ENCODE measurements around the gene HOTAIR.

HOTAIR gene

GRCh38 chr12:54010972-54011664, 36.4 kb upstream of the HOTAIR start:
- DNase-seq: no peak

- no peak for DNase-seq
Measured at GRCh38 chr12:54010053-54010971, 35.6 kb upstream of the HOTAIR start.

- no peak for DNase-seq
Measured at GRCh38 chr12:54009171-54010052, 34.7 kb upstream of the HOTAIR start.

- no peak for DNase-seq
Measured at GRCh38 chr12:54008260-54008552, 33.5 kb upstream of the HOTAIR start.

- DNase-seq: no peak
Measured at GRCh38 chr12:54007538-54008259, 32.9 kb upstream of the HOTAIR start.

- DNase-seq: no peak
Measured at GRCh38 chr12:54006559-54007220, 31.9 kb upstream of the HOTAIR start.

- peak; percentile 61 to 84 for DNase-seq
Measured at GRCh38 chr12:54005853-54006558, 31.3 kb upstream of the HOTAIR start.

- no peak for DNase-seq
Measured at GRCh38 chr12:54005531-54005852, 30.7 kb upstream of the HOTAIR start.

- no peak for DNase-seq
Measured at GRCh38 chr12:54004841-54005530, 30.2 kb upstream of the HOTAIR start.

- no peak for DNase-seq
Measured at GRCh38 chr12:54004063-54004840, 29.5 kb upstream of the HOTAIR start.

GRCh38 chr12:54003625-54004024, 28.9 kb upstream of the HOTAIR start:
- no peak for DNase-seq

- DNase-seq: no peak
Measured at GRCh38 chr12:54002915-54003389, 28.2 kb upstream of the HOTAIR start.

- DNase-seq: no peak
Measured at GRCh38 chr12:54002278-54002914, 27.6 kb upstream of the HOTAIR start.

GRCh38 chr12:54001283-54002187, 26.8 kb upstream of the HOTAIR start:
- DNase-seq: no peak

- DNase-seq: no peak
Measured at GRCh38 chr12:54000116-54001114, 25.7 kb upstream of the HOTAIR start, which contains the start of gene HOXC9. TSS of gene HOXC9 (plus strand) at chr12:54000161. CDS start at chr12:54000189, 28 bp downstream.

- peak; percentile 68 to 72 for DNase-seq
Measured at GRCh38 chr12:53999559-54000115, 24.9 kb upstream of the HOTAIR start.

GRCh38 chr12:53998900-53999236, 24.1 kb upstream of the HOTAIR start:
- no peak for DNase-seq
